Mesendoderm (in vitro differentiated cells): Measurements from ENCODE around the gene AGBL4.

Experiments used
- DNase-seq: peaks from one replicate; pipeline ENCODE4 v3.0.0; 2013
- H2AK5ac ChIP-seq: 2 replicates; pipeline ENCODE4 v1.6.1; 2013; ENCODE audit warnings: low read length, inconsistent platforms
- H2BK120ac ChIP-seq: 2 replicates; pipeline ENCODE4 v1.6.1; 2013; ENCODE audit warnings: low read depth, mild to moderate bottlenecking, low read length, moderate library complexity, mixed read lengths
- H2BK15ac ChIP-seq: replicated peaks from 2 replicates; pipeline ENCODE4 v1.6.1; 2013; ENCODE audit warnings: low read depth, mild to moderate bottlenecking, moderate library complexity
- H2BK5ac ChIP-seq: 2 replicates; pipeline ENCODE4 v1.6.1; 2013; ENCODE audit warnings: low read length, inconsistent platforms
- H3K18ac ChIP-seq: 2 replicates; pipeline ENCODE4 v1.6.1; 2013; ENCODE audit warnings: mild to moderate bottlenecking, low read length, mixed read lengths
- H3K23ac ChIP-seq: one replicate; pipeline ENCODE4 v1.6.1; 2013; ENCODE audit warnings: low read length
- H3K27ac ChIP-seq: 2 replicates; pipeline ENCODE4 v1.5.1; 2013; ENCODE audit warnings: low read depth, mild to moderate bottlenecking, inconsistent platforms, low read length, moderate library complexity
- H3K27me3 ChIP-seq: 2 replicates; pipeline ENCODE4 v1.6.1; 2013; ENCODE audit warnings: low read length, control low read depth, mild to moderate bottlenecking, inconsistent platforms; ENCODE audit not compliant: insufficient read depth, poor library complexity
- H3K36me3 ChIP-seq: 2 replicates; pipeline ENCODE4 v1.6.1; 2013; ENCODE audit warnings: low read length, inconsistent platforms; ENCODE audit not compliant: control insufficient read depth, insufficient read depth
- H3K4ac ChIP-seq: one replicate; pipeline ENCODE4 v1.6.1; 2013; ENCODE audit warnings: low read depth, mild to moderate bottlenecking, low read length, moderate library complexity
- H3K4me1 ChIP-seq: 2 replicates; pipeline ENCODE4 v1.6.1; 2013; ENCODE audit warnings: low read depth, low read length, inconsistent platforms; ENCODE audit not compliant: control insufficient read depth
- H3K4me2 ChIP-seq: 2 replicates; pipeline ENCODE4 v1.6.1; 2013; ENCODE audit warnings: low read length
- H3K4me3 ChIP-seq: 2 replicates; pipeline ENCODE4 v1.5.1; 2013; ENCODE audit warnings: mild to moderate bottlenecking, low read length
- H3K56ac ChIP-seq: one replicate; pipeline ENCODE4 v1.6.1; 2013; ENCODE audit warnings: low read length
- H3K79me1 ChIP-seq: 2 replicates; pipeline ENCODE4 v1.6.1; 2013; ENCODE audit warnings: low read length, inconsistent platforms
- H3K79me2 ChIP-seq: 2 replicates; pipeline ENCODE4 v1.6.1; 2013; ENCODE audit warnings: mild to moderate bottlenecking, low read length; ENCODE audit not compliant: control insufficient read depth, insufficient read depth
- H3K9ac ChIP-seq: 2 replicates; pipeline ENCODE4 v1.6.1; 2013; ENCODE audit warnings: low read length, inconsistent platforms
- H4K5ac ChIP-seq: one replicate; pipeline ENCODE4 v1.6.1; 2013; ENCODE audit warnings: low read length
- H4K8ac ChIP-seq: one replicate; pipeline ENCODE4 v1.6.1; 2013; ENCODE audit warnings: low read depth, mild to moderate bottlenecking, control low read depth, low read length, moderate library complexity
- WGBS: extraction: QIAGEN DNeasy Blood & Tissue Kit; methylation state at CpG from one replicate; pipeline ENCODE4 v1.1.7; 2013; ENCODE audit warnings: low lambda C conversion rate, missing lambda C conversion rate; ENCODE audit not compliant: insufficient coverage; ENCODE audit errors: extremely low coverage; 5-methylcytosine and 5-hydroxymethylcytosine counted together

AGBL4 gene

DNA sequence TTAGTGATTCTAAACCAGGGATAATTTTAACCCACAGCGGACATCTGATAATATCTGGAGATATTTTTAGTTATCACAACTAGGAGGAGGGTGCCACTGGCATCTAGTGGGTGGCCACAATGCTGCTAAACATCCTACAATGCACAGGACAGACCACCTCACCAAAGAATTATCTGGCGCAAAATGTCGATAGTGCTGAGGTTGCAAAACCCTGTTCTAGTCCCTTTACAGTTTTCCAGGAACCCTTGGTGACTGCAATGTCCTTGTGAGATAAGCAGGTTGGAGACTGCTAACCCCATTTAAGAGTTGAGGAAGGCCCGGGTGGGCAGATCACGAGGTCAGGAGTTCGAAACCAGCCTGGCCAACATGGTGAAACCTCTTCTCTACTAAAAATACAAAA is 1083.9 kb downstream of the AGBL4 start:
- no peak overlapping the region for H2AK5ac ChIP-seq
- no peak overlapping the region for H3K4me3 ChIP-seq
- no peak overlapping the region for H3K4ac ChIP-seq
- no peak for DNase-seq
- H3K36me3 ChIP-seq = no peaks in the 10 kb centered on the region
- no peak overlapping the region for H2BK5ac ChIP-seq
- WGBS = no CpG with 5 or more reads among the region's 6 CpGs
- H2BK15ac ChIP-seq = no peak overlapping the region
- H3K4me1 ChIP-seq = no peaks in the 10 kb centered on the region
- H3K23ac ChIP-seq = no peak overlapping the region
- no peak overlapping the region for H4K5ac ChIP-seq
- no peaks in the 10 kb centered on the region for H3K27me3 ChIP-seq
- no peak overlapping the region for H3K27ac ChIP-seq
- H2BK120ac ChIP-seq = no peak overlapping the region
- no peak overlapping the region for H3K4me2 ChIP-seq
- no peak overlapping the region for H3K18ac ChIP-seq
- no peak overlapping the region for H3K9ac ChIP-seq
- no peak overlapping the region for H3K56ac ChIP-seq
- no peak overlapping the region for H4K8ac ChIP-seq
- H3K79me1 ChIP-seq = no peaks in the 10 kb centered on the region
- H3K79me2 ChIP-seq = no peaks in the 10 kb centered on the region

- Histone ChIP-seq H2AK5ac (no peak overlapping the region), H3K27ac (no peak overlapping the region), H3K4me3 (no peak overlapping the region), H3K4me2 (no peak overlapping the region), H3K18ac (no peak overlapping the region), H2BK5ac (no peak overlapping the region), H3K23ac (no peak overlapping the region), H4K5ac (no peak overlapping the region), H3K36me3 (no peaks in the 10 kb centered on the region), H2BK120ac (no peak overlapping the region), H3K9ac (no peak overlapping the region), H3K4ac (no peak overlapping the region), H4K8ac (no peak overlapping the region), H3K79me2 (no peaks in the 10 kb centered on the region), H3K79me1 (no peaks in the 10 kb centered on the region), H3K27me3 (no peaks in the 10 kb centered on the region), H3K56ac (no peak overlapping the region), H2BK15ac (no peak overlapping the region), H3K4me1 (no peaks in the 10 kb centered on the region)
- DNase-seq = peak; percentile 22
- no CpG with 5 or more reads among the region's 3 CpGs for WGBS
These were observed 1084.7 kb downstream of the AGBL4 start for GRCh38 chr1:48939042-48939441.

GRCh38 chr1:48937732-48938131 is 1086.0 kb downstream of the AGBL4 start:
- Histone ChIP-seq H2BK5ac (no peak overlapping the region), H3K36me3 (no peaks in the 10 kb centered on the region), H3K4me3 (no peak overlapping the region), H3K23ac (no peak overlapping the region), H3K4me1 (no peaks in the 10 kb centered on the region), H3K18ac (no peak overlapping the region), H2BK120ac (no peak overlapping the region), H4K5ac (no peak overlapping the region), H2BK15ac (no peak overlapping the region), H3K27ac (no peak overlapping the region), H4K8ac (no peak overlapping the region), H3K27me3 (no peaks in the 10 kb centered on the region), H3K4ac (no peak overlapping the region), H2AK5ac (no peak overlapping the region), H3K4me2 (no peak overlapping the region), H3K56ac (no peak overlapping the region), H3K79me1 (no peaks in the 10 kb centered on the region), H3K9ac (no peak overlapping the region), H3K79me2 (no peaks in the 10 kb centered on the region)
- peak; percentile 32 for DNase-seq
- WGBS = no CpG with 5 or more reads among the region's 1 CpG

- Histone ChIP-seq H3K4me2 (no peak overlapping the region), H3K27ac (no peak overlapping the region), H4K8ac (no peak overlapping the region), H3K23ac (no peak overlapping the region), H3K9ac (no peak overlapping the region), H3K79me2 (no peaks in the 10 kb centered on the region), H2BK15ac (no peak overlapping the region), H3K36me3 (no peaks in the 10 kb centered on the region), H2AK5ac (no peak overlapping the region), H2BK5ac (no peak overlapping the region), H3K79me1 (no peaks in the 10 kb centered on the region), H3K4ac (no peak overlapping the region), H3K56ac (no peak overlapping the region), H3K4me1 (no peaks in the 10 kb centered on the region), H2BK120ac (no peak overlapping the region), H3K18ac (no peak overlapping the region), H4K5ac (no peak overlapping the region), H3K4me3 (no peak overlapping the region), H3K27me3 (no peaks in the 10 kb centered on the region)
- DNase-seq = no peak
- no CpG with 5 or more reads among the region's 2 CpGs for WGBS
These were observed 1087.3 kb downstream of the AGBL4 start for GRCh38 chr1:48936436-48936835.

DNA sequence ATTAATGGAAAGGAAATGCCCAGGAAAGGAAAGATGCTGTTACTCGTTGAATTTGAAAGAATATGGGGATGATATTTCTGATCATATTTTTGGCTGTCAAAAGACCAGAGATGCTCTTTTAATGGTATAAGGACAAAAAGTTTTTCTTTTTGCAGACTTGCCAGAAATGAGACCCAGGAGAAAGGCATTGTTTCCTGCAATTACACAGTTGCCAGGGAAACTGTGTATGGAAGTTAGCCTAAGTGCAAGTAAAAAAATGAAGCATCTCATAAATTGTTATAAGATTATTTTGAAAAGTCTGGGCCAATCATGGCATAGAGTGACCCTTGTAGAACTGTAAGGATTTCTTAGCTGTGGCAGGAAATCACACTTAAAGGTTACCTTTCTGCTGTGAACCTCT is 1091.4 kb downstream of the AGBL4 start:
- no CpG with 5 or more reads among the region's 1 CpG for WGBS
- Histone ChIP-seq H3K27ac (no peak overlapping the region), H3K4me1 (no peaks in the 10 kb centered on the region), H3K18ac (no peak overlapping the region), H3K79me1 (no peaks in the 10 kb centered on the region), H4K5ac (no peak overlapping the region), H3K36me3 (no peaks in the 10 kb centered on the region), H3K9ac (no peak overlapping the region), H3K79me2 (no peaks in the 10 kb centered on the region), H3K4me3 (no peak overlapping the region), H3K4me2 (no peak overlapping the region), H2BK5ac (no peak overlapping the region), H3K23ac (no peak overlapping the region), H3K56ac (no peak overlapping the region), H3K27me3 (no peaks in the 10 kb centered on the region), H3K4ac (no peak overlapping the region), H2BK120ac (no peak overlapping the region), H4K8ac (no peak overlapping the region), H2AK5ac (no peak overlapping the region), H2BK15ac (no peak overlapping the region)
- no peak for DNase-seq

DNA sequence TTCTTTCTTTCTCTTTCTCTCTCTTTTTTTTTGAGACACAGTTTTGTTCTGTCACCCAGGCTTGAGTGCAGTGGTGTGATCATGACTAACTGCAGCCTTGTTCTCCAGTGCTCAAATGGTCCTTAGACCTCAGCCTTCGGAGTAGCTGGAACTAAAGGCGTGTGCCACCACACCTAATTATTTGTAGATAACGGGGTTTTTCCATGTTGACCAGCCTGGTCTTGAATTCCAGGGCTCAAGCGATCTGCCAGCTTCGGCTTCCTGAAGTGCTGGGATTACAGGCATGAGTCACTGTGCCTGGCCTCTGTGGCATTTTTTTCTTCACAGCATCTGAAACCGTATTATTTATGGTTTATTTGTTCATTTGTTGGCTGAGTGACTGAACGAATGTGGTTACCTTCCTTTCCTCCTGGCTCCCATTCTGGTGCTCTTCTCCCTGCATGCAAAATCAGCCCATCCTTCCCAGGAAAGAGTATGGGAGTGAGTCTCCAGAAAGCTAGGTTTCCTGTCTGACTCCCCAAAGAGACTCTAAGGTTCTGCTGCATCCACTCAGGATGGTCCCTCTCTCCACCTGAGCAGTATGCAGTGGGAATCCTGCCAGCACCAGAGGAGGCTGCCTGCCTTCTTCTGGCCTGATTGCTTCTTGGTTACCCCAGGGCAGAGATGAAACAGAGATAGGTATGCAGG is 1092.1 kb downstream of the AGBL4 start:
- no peak overlapping the region for H3K4me3 ChIP-seq

More for the DNA sequence above, 1092.1 kb downstream of the AGBL4 start:
- Histone ChIP-seq H3K4me2 (no peak overlapping the region), H2BK120ac (no peak overlapping the region), H2BK5ac (no peak overlapping the region), H3K27ac (no peak overlapping the region), H3K4ac (no peak overlapping the region), H3K27me3 (no peaks in the 10 kb centered on the region), H2BK15ac (no peak overlapping the region), H3K18ac (no peak overlapping the region), H3K23ac (no peak overlapping the region), H3K4me1 (no peaks in the 10 kb centered on the region), H3K9ac (no peak overlapping the region), H3K56ac (no peak overlapping the region), H2AK5ac (no peak overlapping the region), H4K5ac (no peak overlapping the region), H3K36me3 (no peaks in the 10 kb centered on the region), H3K79me1 (no peaks in the 10 kb centered on the region), H4K8ac (no peak overlapping the region), H3K79me2 (no peaks in the 10 kb centered on the region)
- WGBS = no CpG with 5 or more reads among the region's 7 CpGs
- peak; percentile 26 for DNase-seq
